MM.1S (cell line): ENCODE results near the gene MRTFA.

Experiments used
- CTCF ChIP-seq: fragments of 300-600 bp; sonication (generic); IDR thresholded peaks from 2 replicates; pipeline ENCODE4 v1.5.1; 2016; ENCODE audit warnings: antibody characterized with exemption, low read length, mixed read lengths
- EZH2 ChIP-seq: fragments of 300-600 bp; sonication (generic); optimal IDR thresholded peaks from 2 replicates; pipeline ENCODE3; 2017; ENCODE audit warnings: low read depth, mild to moderate bottlenecking, antibody characterized with exemption, low read length, mixed read lengths
- EZH2phosphoT487 ChIP-seq: fragments of 300-600 bp; sonication (generic); IDR thresholded peaks from 2 replicates; pipeline ENCODE4 v1.6.1; 2018; ENCODE audit warnings: antibody characterized with exemption, low read length

- no peak for TF ChIP-seq CTCF
- TF ChIP-seq EZH2phosphoT487: no peak
- TF ChIP-seq EZH2: no peak
Measured at GRCh38 chr22:40519284-40519947, 117.1 kb downstream of the MRTFA start.
